Thyroid gland (tissue), 4 donors: ENCODE measurements around the gene BANP.

Experiments
- CTCF ChIP-seq, 6 experiments: fragments of 200-600 bp in 3 of 6; fragments of 450-650 bp in 3 of 6; sonication (generic) in 3 of 6; IDR thresholded peaks; one replicate each; pipeline ENCODE4 v1.5.1; 2016 to 2019; ENCODE audit warnings: antibody characterized with exemption in 6 of 6, mild to moderate bottlenecking in 2 of 6, inconsistent platforms in 1 of 6, moderate library complexity in 1 of 6
- POLR2A ChIP-seq, 2 donors: fragments of 450-650 bp; IDR thresholded peaks; one replicate each; pipeline ENCODE4 v1.6.1; 2017; ENCODE audit warnings: antibody characterized with exemption in 2 of 2, mild to moderate bottlenecking in 2 of 2, moderate library complexity in 1 of 2

- TF ChIP-seq CTCF (IDR thresholded peaks at IDR 0.05) (no peak), POLR2A (IDR thresholded peaks at IDR 0.05) (no peak)
Observed at GRCh38 chr16:88047462-88047861, 96.2 kb downstream of the BANP start.
